K562 (cell line): ENCODE results near the gene CYB5B. TPM values are rescaled to one million over a fixed set of nuclear protein-coding genes. Genes with fewer than 3 reads are reported as not detected.
A peak's percentile ranks its signal among the peaks of the same experiment; 100 is the strongest.

Experiments used
- ARNT ChIP-seq, 2 experiments: fragments of 450-650 bp; IDR thresholded peaks; 2 replicates each; pipeline ENCODE4 v1.6.1; 2016; ENCODE audit warnings: mild to moderate bottlenecking in 1 of 2
- BCOR ChIP-seq: fragments of 450-650 bp; IDR thresholded peaks from 2 replicates; pipeline ENCODE4 v1.6.1; 2016
- CTBP1 ChIP-seq: fragments of 450-650 bp; IDR thresholded peaks from 2 replicates; pipeline ENCODE4 v1.6.1; 2016; ENCODE audit warnings: borderline replicate concordance
- DACH1 ChIP-seq: fragments of 450-650 bp; IDR thresholded peaks from 2 replicates; pipeline ENCODE4 v1.6.1; 2018; ENCODE audit not compliant: partially characterized antibody
- ELK3 ChIP-seq: fragments of 450-650 bp; formaldehyde crosslinking; IDR thresholded peaks from 2 replicates; pipeline ENCODE4 v1.4.0; 2020; ENCODE audit warnings: mild to moderate bottlenecking
- GTF2E2 ChIP-seq: fragments of 200-800 bp; sonication (Bioruptor generic); IDR thresholded peaks from 2 replicates; pipeline ENCODE4 v1.6.1; 2016; ENCODE audit warnings: missing genetic modification characterization, missing compliant biosample characterization
- NCOA1 ChIP-seq: fragments of 450-650 bp; IDR thresholded peaks from 2 replicates; pipeline ENCODE4 v1.6.1; 2016; ENCODE audit warnings: low read depth
- PHF20 ChIP-seq: fragments of 450-650 bp; IDR thresholded peaks from 2 replicates; pipeline ENCODE4 v1.6.1; 2018; ENCODE audit not compliant: partially characterized antibody
- REST ChIP-seq, 2 experiments: fragments of 450-650 bp; formaldehyde crosslinking in 1 of 2; IDR thresholded peaks; 2 replicates each; pipeline versions ENCODE4 v1.4.0 to v1.6.1; 2014 to 2020; ENCODE audit warnings: mild to moderate bottlenecking in 2 of 2, borderline replicate concordance in 1 of 2, low read depth in 1 of 2
- SMC3 ChIP-seq: conservative IDR thresholded peaks from 2 replicates; pipeline ENCODE4 v1.6.1; 2011; ENCODE audit warnings: low read depth, low read length, improper control_type of control experiment; ENCODE audit not compliant: insufficient read depth
- TAF7 ChIP-seq: fragments of 450-650 bp; IDR thresholded peaks from 2 replicates; pipeline ENCODE4 v1.6.1; 2016; ENCODE audit warnings: missing genetic modification characterization, missing compliant biosample characterization
- ZNF140 ChIP-seq: fragments of 250-450 bp; sonication (Bioruptor Pico); IDR thresholded peaks from 2 replicates; pipeline ENCODE4 v1.8.0; 2021; ENCODE audit warnings: moderate library complexity, mild to moderate bottlenecking, inconsistent platforms
- polyA plus RNA-seq, 8 experiments: library from polyadenylated mRNA; depleted of rRNA in 4 of 8; stranded (reverse) in 5 of 8; unstranded in 3 of 8; fragments of >200 nt; fragmentation: Nextera tagmentation in 2 of 8; fragmentation: Illumina TruSeq in 1 of 8; extraction: Ambion mirVana in 2 of 8; extraction: Trizol in 1 of 8; gene quantifications; 2 replicates each; pipeline versions ENCODE4 v1.2.1 to v1.2.3, GENCODE V29; 2011 to 2014; ENCODE audit warnings: inconsistent platforms in 1 of 8, missing spikeins in 1 of 8
- total RNA-seq, 7 experiments: library from RNA; depleted of rRNA in 6 of 7; stranded (reverse); fragments of >200 nt in 6 of 7; fragmentation: Illumina TruSeq in 2 of 7; extraction: Trizol in 2 of 7; gene quantifications; 2 replicates each; pipeline versions ENCODE4 v1.2.1 to v1.2.3, GENCODE V29; 2011 to 2021; ENCODE audit warnings: low replicate concordance in 1 of 7
- TF ChIP-seq, protein P1 (sequence below): fragments of 250-450 bp; sonication (Bioruptor Pico); IDR thresholded peaks from 2 replicates; pipeline ENCODE4 v1.9.0; 2021; ENCODE audit warnings: mild to moderate bottlenecking
- TF ChIP-seq, protein P2 (sequence below): sonication (generic); formaldehyde crosslinking; IDR thresholded peaks from 2 replicates; pipeline ENCODE4 v1.8.1; 2023; ENCODE audit warnings: mild to moderate bottlenecking, missing genetic modification reagents, moderate library complexity
- TF ChIP-seq, protein P3 (sequence below): sonication (generic); formaldehyde crosslinking; IDR thresholded peaks from 2 replicates; pipeline ENCODE4 v1.8.0; 2022; ENCODE audit warnings: missing genetic modification reagents, mild to moderate bottlenecking, borderline replicate concordance
- TF ChIP-seq, protein P4 (sequence below): fragments of 450-650 bp; IDR thresholded peaks from 2 replicates; pipeline ENCODE4 v1.7.0; 2016; ENCODE audit warnings: borderline replicate concordance

CYB5B gene
- total and polyA plus RNA-seq, 9 of the 15 experiments (the other 6 are each of a cell fraction or from before 2014, with no cell fraction given) = 29.9 to 274 (median 136) TPM

GRCh38 chr16:69494991-69495392 lies 70.6 kb downstream of the CYB5B start (continued):
- TF ChIP-seq REST (IDR thresholded peaks at IDR 0.05; ENCODE audit: borderline replicate concordance) = peak; percentile 36; the same call in 1 of the 2 replicates
- TF ChIP-seq REST (CRISPR knock-in tag; IDR thresholded peaks at IDR 0.05; ENCODE audit: low read depth) = no peak
- TF ChIP-seq DACH1 = no peak
- TF ChIP-seq, protein P1, sequence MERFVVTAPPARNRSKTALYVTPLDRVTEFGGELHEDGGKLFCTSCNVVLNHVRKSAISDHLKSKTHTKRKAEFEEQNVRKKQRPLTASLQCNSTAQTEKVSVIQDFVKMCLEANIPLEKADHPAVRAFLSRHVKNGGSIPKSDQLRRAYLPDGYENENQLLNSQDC (CRISPR knock-in tag) = no peak
- TF ChIP-seq, protein P2, sequence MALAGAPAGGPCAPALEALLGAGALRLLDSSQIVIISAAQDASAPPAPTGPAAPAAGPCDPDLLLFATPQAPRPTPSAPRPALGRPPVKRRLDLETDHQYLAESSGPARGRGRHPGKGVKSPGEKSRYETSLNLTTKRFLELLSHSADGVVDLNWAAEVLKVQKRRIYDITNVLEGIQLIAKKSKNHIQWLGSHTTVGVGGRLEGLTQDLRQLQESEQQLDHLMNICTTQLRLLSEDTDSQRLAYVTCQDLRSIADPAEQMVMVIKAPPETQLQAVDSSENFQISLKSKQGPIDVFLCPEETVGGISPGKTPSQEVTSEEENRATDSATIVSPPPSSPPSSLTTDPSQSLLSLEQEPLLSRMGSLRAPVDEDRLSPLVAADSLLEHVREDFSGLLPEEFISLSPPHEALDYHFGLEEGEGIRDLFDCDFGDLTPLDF (CRISPR knock-in tag) = no peak
- TF ChIP-seq, protein P3, sequence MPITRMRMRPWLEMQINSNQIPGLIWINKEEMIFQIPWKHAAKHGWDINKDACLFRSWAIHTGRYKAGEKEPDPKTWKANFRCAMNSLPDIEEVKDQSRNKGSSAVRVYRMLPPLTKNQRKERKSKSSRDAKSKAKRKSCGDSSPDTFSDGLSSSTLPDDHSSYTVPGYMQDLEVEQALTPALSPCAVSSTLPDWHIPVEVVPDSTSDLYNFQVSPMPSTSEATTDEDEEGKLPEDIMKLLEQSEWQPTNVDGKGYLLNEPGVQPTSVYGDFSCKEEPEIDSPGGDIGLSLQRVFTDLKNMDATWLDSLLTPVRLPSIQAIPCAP (CRISPR knock-in tag) = no peak
- TF ChIP-seq, protein P4, sequence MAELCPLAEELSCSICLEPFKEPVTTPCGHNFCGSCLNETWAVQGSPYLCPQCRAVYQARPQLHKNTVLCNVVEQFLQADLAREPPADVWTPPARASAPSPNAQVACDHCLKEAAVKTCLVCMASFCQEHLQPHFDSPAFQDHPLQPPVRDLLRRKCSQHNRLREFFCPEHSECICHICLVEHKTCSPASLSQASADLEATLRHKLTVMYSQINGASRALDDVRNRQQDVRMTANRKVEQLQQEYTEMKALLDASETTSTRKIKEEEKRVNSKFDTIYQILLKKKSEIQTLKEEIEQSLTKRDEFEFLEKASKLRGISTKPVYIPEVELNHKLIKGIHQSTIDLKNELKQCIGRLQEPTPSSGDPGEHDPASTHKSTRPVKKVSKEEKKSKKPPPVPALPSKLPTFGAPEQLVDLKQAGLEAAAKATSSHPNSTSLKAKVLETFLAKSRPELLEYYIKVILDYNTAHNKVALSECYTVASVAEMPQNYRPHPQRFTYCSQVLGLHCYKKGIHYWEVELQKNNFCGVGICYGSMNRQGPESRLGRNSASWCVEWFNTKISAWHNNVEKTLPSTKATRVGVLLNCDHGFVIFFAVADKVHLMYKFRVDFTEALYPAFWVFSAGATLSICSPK = no peak
- 0 out of 2 replicates have a peak, but pooled peaks have one; percentile 33 for TF ChIP-seq CTBP1
- no peak for TF ChIP-seq GTF2E2 (tag)
- peak; percentile 42 for TF ChIP-seq PHF20
- TF ChIP-seq ZNF140 (CRISPR knock-in tag) = no peak
- TF ChIP-seq NCOA1 = no peak
- peak in 1 of 2 experiments; percentile 74; a peak in 2 of 4 replicates for TF ChIP-seq ARNT (IDR thresholded peaks at IDR 0.05)
- no peak for TF ChIP-seq ELK3 (CRISPR knock-in tag)
- TF ChIP-seq SMC3 = peak; percentile 42; the same call in 1 of the 2 replicates
- TF ChIP-seq BCOR = peak; percentile 94
- TF ChIP-seq TAF7 (tag) = no peak
